HEK293 (cell line): ENCODE measurements around the gene MAZ.

ENCODE experiments used
- CTCF ChIA-PET: fragments of 350-600 bp; formaldehyde crosslinking; extraction: SDS; loops from one replicate; lab custom pipeline; 2021; ENCODE audit warnings: antibody characterized with exemption; lab: Yijun Ruan, JAX
- POLR2A ChIA-PET: fragments of 300-600 bp; formaldehyde crosslinking; extraction: SDS; loops from one replicate; lab custom pipeline; 2020; ENCODE audit warnings: antibody characterized with exemption, inconsistent platforms; lab: Yijun Ruan, JAX
- H3K27ac ChIP-seq: fragments of 200-500 bp; sonication (Bioruptor generic); 2 replicates; pipeline ENCODE4 v1.5.1; 2014; ENCODE audit warnings: low read depth, low read length, control low read depth, inconsistent platforms; ENCODE audit errors: extremely low read depth
- H3K36me3 ChIP-seq, 2 experiments: fragments of 200-500 bp in 1 of 2; sonication (Bioruptor generic) in 1 of 2; 1 replicate in 1 of 2; 2 replicates in 1 of 2; pipeline ENCODE4 v1.5.1; 2014 to 2017; ENCODE audit warnings: inconsistent platforms in 2 of 2, low read length in 2 of 2; ENCODE audit not compliant: control insufficient read depth in 2 of 2, insufficient read depth in 1 of 2
- H3K4me1 ChIP-seq: fragments of 200-500 bp; sonication (Bioruptor generic); 2 replicates; pipeline ENCODE4 v1.5.1; 2014; ENCODE audit warnings: mild to moderate bottlenecking, low read length, inconsistent platforms; ENCODE audit not compliant: control insufficient read depth, insufficient read depth
- H3K4me3 ChIP-seq: 2 replicates; pipeline ENCODE4 v1.5.1; 2011; ENCODE audit warnings: low read depth, mild to moderate bottlenecking, control low read depth, low read length, moderate library complexity
- H3K9me3 ChIP-seq: fragments of 200-500 bp; sonication (Bioruptor generic); 2 replicates; pipeline ENCODE4 v1.5.1; 2014; ENCODE audit warnings: low read depth, low read length, inconsistent platforms; ENCODE audit not compliant: control insufficient read depth, insufficient read depth
- EGR2 ChIP-seq: fragments of 450-650 bp; formaldehyde crosslinking; IDR thresholded peaks from 2 replicates; pipeline ENCODE4 v1.5.1; 2016; ENCODE audit warnings: low read depth, missing biosample characterization, missing genetic modification characterization
- GFI1B ChIP-seq: fragments of 450-650 bp; formaldehyde crosslinking; IDR thresholded peaks from 2 replicates; pipeline ENCODE4 v1.5.1; 2016; ENCODE audit warnings: missing biosample characterization, missing genetic modification characterization
- GLIS2 ChIP-seq: fragments of 450-650 bp; formaldehyde crosslinking; IDR thresholded peaks from 2 replicates; pipeline ENCODE4 v1.5.1; 2016; ENCODE audit warnings: missing biosample characterization, missing genetic modification characterization
- KLF8 ChIP-seq: fragments of 450-650 bp; formaldehyde crosslinking; IDR thresholded peaks from 2 replicates; pipeline ENCODE4 v1.5.1; 2016; ENCODE audit warnings: missing biosample characterization, missing genetic modification characterization
- MYNN ChIP-seq: fragments of 450-650 bp; formaldehyde crosslinking; IDR thresholded peaks from 2 replicates; pipeline ENCODE4 v1.5.1; 2016; ENCODE audit warnings: missing biosample characterization, missing genetic modification characterization, borderline replicate concordance
- SP3 ChIP-seq: fragments of 450-650 bp; formaldehyde crosslinking; IDR thresholded peaks from 2 replicates; pipeline ENCODE4 v1.5.1; 2016; ENCODE audit warnings: missing biosample characterization, missing genetic modification characterization
- ZBTB11 ChIP-seq: fragments of 450-650 bp; formaldehyde crosslinking; conservative IDR thresholded peaks from 2 replicates; pipeline ENCODE4 v1.5.1; 2016; ENCODE audit warnings: low read depth, missing biosample characterization, missing genetic modification characterization
- ZFHX2 ChIP-seq: fragments of 450-650 bp; formaldehyde crosslinking; conservative IDR thresholded peaks from 2 replicates; pipeline ENCODE4 v1.5.1; 2016; ENCODE audit warnings: missing biosample characterization, missing genetic modification characterization
- ZNF10 ChIP-seq: fragments of 450-650 bp; formaldehyde crosslinking; IDR thresholded peaks from 2 replicates; pipeline ENCODE4 v1.5.1; 2017; ENCODE audit warnings: missing biosample characterization, missing genetic modification characterization
- ZNF138 ChIP-seq: fragments of 450-650 bp; formaldehyde crosslinking; IDR thresholded peaks from 2 replicates; pipeline ENCODE4 v1.5.1; 2016; ENCODE audit warnings: missing biosample characterization, missing genetic modification characterization, borderline replicate concordance
- ZNF223 ChIP-seq: fragments of 450-650 bp; formaldehyde crosslinking; IDR thresholded peaks from 2 replicates; pipeline ENCODE4 v1.5.1; 2016; ENCODE audit warnings: missing biosample characterization, missing genetic modification characterization
- ZNF274 ChIP-seq, 2 experiments: fragments of 200-500 bp in 1 of 2; fragments of 450-650 bp in 1 of 2; sonication (Bioruptor generic) in 1 of 2; formaldehyde crosslinking in 1 of 2; IDR thresholded peaks; 2 replicates each; pipeline versions ENCODE4 v1.5.1 to v1.6.1; 2014 to 2016; ENCODE audit warnings: borderline replicate concordance in 1 of 2, inconsistent platforms in 1 of 2, low read length in 1 of 2, missing biosample characterization in 1 of 2, missing genetic modification characterization in 1 of 2
- ZNF280D ChIP-seq: fragments of 450-650 bp; formaldehyde crosslinking; IDR thresholded peaks from 2 replicates; pipeline ENCODE4 v1.5.1; 2016; ENCODE audit warnings: missing biosample characterization, missing genetic modification characterization
- ZNF341 ChIP-seq: fragments of 450-650 bp; formaldehyde crosslinking; IDR thresholded peaks from 2 replicates; pipeline ENCODE4; 2016; ENCODE audit warnings: low read depth, missing biosample characterization, missing genetic modification characterization
- ZNF350 ChIP-seq: fragments of 450-650 bp; formaldehyde crosslinking; IDR thresholded peaks from 2 replicates; pipeline ENCODE4 v1.5.0; 2017; ENCODE audit warnings: missing biosample characterization, mild to moderate bottlenecking, missing genetic modification characterization
- ZNF391 ChIP-seq: fragments of 450-650 bp; formaldehyde crosslinking; IDR thresholded peaks from 2 replicates; pipeline ENCODE4 v1.5.1; 2016; ENCODE audit warnings: low read depth, missing biosample characterization, missing genetic modification characterization, borderline replicate concordance
- ZNF426 ChIP-seq: fragments of 450-650 bp; formaldehyde crosslinking; IDR thresholded peaks from 2 replicates; pipeline ENCODE4 v1.5.1; 2017; ENCODE audit warnings: missing biosample characterization, missing genetic modification characterization, mild to moderate bottlenecking, inconsistent platforms, moderate library complexity
- ZNF501 ChIP-seq: fragments of 450-650 bp; formaldehyde crosslinking; IDR thresholded peaks from 2 replicates; pipeline ENCODE4 v1.5.1; 2016; ENCODE audit warnings: missing biosample characterization, missing genetic modification characterization
- ZNF600 ChIP-seq: fragments of 450-650 bp; formaldehyde crosslinking; IDR thresholded peaks from 2 replicates; pipeline ENCODE4 v1.5.1; 2016; ENCODE audit warnings: missing biosample characterization, missing genetic modification characterization
- ZNF623 ChIP-seq: fragments of 450-650 bp; formaldehyde crosslinking; IDR thresholded peaks from 2 replicates; pipeline ENCODE4 v1.5.1; 2016; ENCODE audit warnings: missing biosample characterization, missing genetic modification characterization
- ZNF664 ChIP-seq: fragments of 450-650 bp; formaldehyde crosslinking; IDR thresholded peaks from 2 replicates; pipeline ENCODE4 v1.5.1; 2016; ENCODE audit warnings: missing biosample characterization, missing genetic modification characterization
- ZNF701 ChIP-seq: fragments of 450-650 bp; formaldehyde crosslinking; IDR thresholded peaks from 2 replicates; pipeline ENCODE4 v1.5.1; 2016; ENCODE audit warnings: missing biosample characterization, missing genetic modification characterization
- ZNF747 ChIP-seq: fragments of 450-650 bp; formaldehyde crosslinking; IDR thresholded peaks from 2 replicates; pipeline ENCODE4 v1.5.1; 2016; ENCODE audit warnings: missing biosample characterization, missing genetic modification characterization
- TF ChIP-seq, protein P1 (sequence below): fragments of 450-650 bp; formaldehyde crosslinking; IDR thresholded peaks from 2 replicates; pipeline ENCODE4 v1.5.1; 2016; ENCODE audit warnings: missing biosample characterization, missing genetic modification characterization
- TF ChIP-seq, protein P2 (sequence below): fragments of 450-650 bp; formaldehyde crosslinking; IDR thresholded peaks from 2 replicates; pipeline ENCODE4 v1.5.1; 2016; ENCODE audit warnings: missing biosample characterization, missing genetic modification characterization

Gene MAZ

DNA sequence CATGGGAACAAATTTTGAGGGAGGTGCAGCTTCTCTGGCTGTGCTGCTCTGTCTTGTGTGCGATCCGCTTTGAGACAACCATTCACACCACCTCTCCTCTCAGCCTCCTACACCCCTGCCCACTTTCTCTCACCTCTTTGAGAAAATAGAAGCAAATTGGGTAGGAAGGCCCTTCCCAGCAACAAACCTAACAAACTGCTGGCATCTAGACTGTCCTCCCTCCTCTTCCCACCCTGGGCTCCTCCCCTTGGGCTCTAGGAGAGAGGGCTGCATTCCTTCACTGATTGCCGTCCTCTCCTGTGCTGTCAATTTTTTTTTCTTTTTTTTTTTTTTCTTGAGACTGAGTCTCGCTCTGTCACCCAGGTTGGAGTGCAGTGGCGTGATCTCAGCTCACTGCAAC is 43.2 kb downstream of the MAZ start:
- Histone ChIP-seq H3K9me3 (no peaks in the 10 kb centered on the region), H3K27ac (no peak overlapping the region), H3K36me3 (peaks cover 0 to 9% of the 10 kb centered on the region in 2 experiments; a peak in 1 of 3 replicates), H3K4me1 (no peaks in the 10 kb centered on the region), H3K4me3 (no peak overlapping the region)
- ChIA-PET POLR2A (interaction anchor here (1.0 to 3.2 kb wide), 3 partner anchors 29 to 65 kb away, joined by 5 to 13 read pairs (median 8); partner anchors contain the start of gene MVP), CTCF (interaction anchor here (0.6 to 5.0 kb wide), 25 partner anchors 10 to 1189 kb away, joined by 3 to 74 read pairs (median 9); partner anchors contain the start of genes ASPHD1, C16orf92, HSD3B7 and MAZ)
- TF ChIP-seq ZNF501 (tag by site-specific recombination) = no peak
- no peak for TF ChIP-seq ZNF391 (tag by site-specific recombination)
- TF ChIP-seq ZNF274 (IDR thresholded peaks at IDR 0.05; ENCODE audit: low read length) = no peak
- no peak for TF ChIP-seq ZNF274 (tag by site-specific recombination; IDR thresholded peaks at IDR 0.05; ENCODE audit: borderline replicate concordance)
- no peak for TF ChIP-seq ZNF223
- TF ChIP-seq ZNF426 (tag by site-specific recombination) = no peak
- no peak for TF ChIP-seq ZBTB11 (tag by site-specific recombination)
- TF ChIP-seq ZNF138 = no peak
- TF ChIP-seq, protein P1, sequence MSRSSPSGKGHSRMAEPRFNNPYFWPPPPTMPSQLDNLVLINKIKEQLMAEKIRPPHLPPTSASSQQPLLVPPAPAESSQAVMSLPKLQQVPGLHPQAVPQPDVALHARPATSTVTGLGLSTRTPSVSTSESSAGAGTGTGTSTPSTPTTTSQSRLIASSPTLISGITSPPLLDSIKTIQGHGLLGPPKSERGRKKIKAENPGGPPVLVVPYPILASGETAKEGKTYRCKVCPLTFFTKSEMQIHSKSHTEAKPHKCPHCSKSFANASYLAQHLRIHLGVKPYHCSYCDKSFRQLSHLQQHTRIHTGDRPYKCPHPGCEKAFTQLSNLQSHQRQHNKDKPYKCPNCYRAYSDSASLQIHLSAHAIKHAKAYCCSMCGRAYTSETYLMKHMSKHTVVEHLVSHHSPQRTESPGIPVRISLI = peak; percentile 68; the same call in 1 of the 2 replicates
- no peak for TF ChIP-seq ZNF280D
- TF ChIP-seq, protein P2, sequence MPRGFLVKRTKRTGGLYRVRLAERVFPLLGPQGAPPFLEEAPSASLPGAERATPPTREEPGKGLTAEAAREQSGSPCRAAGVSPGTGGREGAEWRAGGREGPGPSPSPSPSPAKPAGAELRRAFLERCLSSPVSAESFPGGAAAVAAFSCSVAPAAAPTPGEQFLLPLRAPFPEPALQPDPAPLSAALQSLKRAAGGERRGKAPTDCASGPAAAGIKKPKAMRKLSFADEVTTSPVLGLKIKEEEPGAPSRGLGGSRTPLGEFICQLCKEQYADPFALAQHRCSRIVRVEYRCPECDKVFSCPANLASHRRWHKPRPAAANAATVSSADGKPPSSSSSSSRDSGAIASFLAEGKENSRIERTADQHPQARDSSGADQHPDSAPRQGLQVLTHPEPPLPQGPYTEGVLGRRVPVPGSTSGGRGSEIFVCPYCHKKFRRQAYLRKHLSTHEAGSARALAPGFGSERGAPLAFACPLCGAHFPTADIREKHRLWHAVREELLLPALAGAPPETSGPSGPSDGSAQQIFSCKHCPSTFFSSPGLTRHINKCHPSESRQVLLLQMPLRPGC (tag by site-specific recombination) = peak; percentile 70
- no peak for TF ChIP-seq SP3 (tag by site-specific recombination)
- TF ChIP-seq ZNF701 = no peak
- TF ChIP-seq MYNN (tag by site-specific recombination) = no peak
- no peak for TF ChIP-seq ZNF664 (tag by site-specific recombination)
- no peak for TF ChIP-seq GFI1B (tag by site-specific recombination)
- peak; percentile 78 for TF ChIP-seq ZNF341 (tag by site-specific recombination)
- peak; percentile 61 for TF ChIP-seq ZFHX2
- TF ChIP-seq KLF8 = no peak
- no peak for TF ChIP-seq ZNF747 (tag by site-specific recombination)
- peak; percentile 69 for TF ChIP-seq EGR2
- no peak for TF ChIP-seq ZNF623
- TF ChIP-seq ZNF600 (tag by site-specific recombination) = peak; percentile 14; the same call in 1 of the 2 replicates
- TF ChIP-seq GLIS2 (tag by site-specific recombination) = no peak
- no peak for TF ChIP-seq ZNF350 (tag by site-specific recombination)
- no peak for TF ChIP-seq ZNF10 (tag by site-specific recombination)
